Measurements from ENCODE around the gene TMEM106B.
"Not testable (repeated sequence)": the region's sequence is repeated elsewhere in the genome, so short reads cannot be mapped to it uniquely, and the experiment has no call there.

- not testable (repeated sequence) for TF ChIP-seq POLR2A (IDR thresholded peaks at IDR 0.05); CTCF (IDR thresholded peaks at IDR 0.05 in 4 of 5, conservative IDR thresholded peaks at IDR 0.05 in 1 of 5)
Measured at GRCh38 chr7:12168065-12168464, 43.0 kb upstream of the TMEM106B start.

Measured in gastrocnemius medialis (tissue), 4 donors.